ENCODE measurements around the gene INPP5F. TPM values are rescaled to one million over a fixed set of nuclear protein-coding genes. Genes with fewer than 3 reads are reported as not detected.

INPP5F gene
- total RNA-seq, 2 donors from 2014 or later, result 17.1 to 23.7 TPM

GRCh38 chr10:119680050-119680449 lies 45.8 kb upstream of the INPP5F start:
- TF ChIP-seq CTCF (IDR thresholded peaks at IDR 0.05), result no peak
- H3K27ac ChIP-seq, result peak overlapping the region; percentile 66 to 87
- ATAC-seq (ENCODE audit: insufficient number of reproducible peaks, low FRiP score, low read depth) (no peak), DNase-seq (ENCODE audit: low spot score) (no peak)
- H3K36me3 ChIP-seq, result peaks cover 16% of the 10 kb centered on the region
- peak overlapping the region; percentile 25 for H3K4me3 ChIP-seq
- no peaks in the 10 kb centered on the region for H3K27me3 ChIP-seq (replicated peaks; ENCODE audit: insufficient read depth)
- H3K9me3 ChIP-seq, result no peaks in the 10 kb centered on the region
- H3K4me1 ChIP-seq (ENCODE audit: control insufficient read depth in 1 of 2, low read depth in 2 of 2), result peaks cover 38 to 47% of the 10 kb centered on the region in 2 donors

- TF ChIP-seq CTCF (IDR thresholded peaks at IDR 0.05), result no peak
- DNase-seq (ENCODE audit: low spot score) (no peak), ATAC-seq (ENCODE audit: insufficient number of reproducible peaks, low FRiP score, low read depth) (peak; percentile 16)
- peaks cover 15% of the 10 kb centered on the region for H3K36me3 ChIP-seq
- peak overlapping the region; percentile 66 to 87 for H3K27ac ChIP-seq
- peaks cover 38 to 47% of the 10 kb centered on the region in 2 donors for H3K4me1 ChIP-seq (ENCODE audit: control insufficient read depth in 1 of 2, low read depth in 2 of 2)
- H3K27me3 ChIP-seq (replicated peaks; ENCODE audit: insufficient read depth), result no peaks in the 10 kb centered on the region
- H3K9me3 ChIP-seq, result no peaks in the 10 kb centered on the region
- peak overlapping the region; percentile 25 for H3K4me3 ChIP-seq
These were observed 45.2 kb upstream of the INPP5F start for GRCh38 chr10:119680650-119681081.

- Histone ChIP-seq H3K4me3 (peak overlapping the region; percentile 67), H3K4me1 (ENCODE audit: control insufficient read depth in 1 of 2, low read depth in 2 of 2) (peaks cover 12 to 20% of the 10 kb centered on the region in 2 donors), H3K9me3 (no peaks in the 10 kb centered on the region), H3K27ac (peak overlapping the region in 1 of 2 donors; percentile 23), H3K36me3 (no peaks in the 10 kb centered on the region), H3K27me3 (replicated peaks; ENCODE audit: insufficient read depth) (no peaks in the 10 kb centered on the region)
- peak; percentile 63 for ATAC-seq (ENCODE audit: insufficient number of reproducible peaks, low FRiP score, low read depth)
- TF ChIP-seq CTCF (IDR thresholded peaks at IDR 0.05), result peak; percentile 98
- DNase-seq (ENCODE audit: low spot score), result peak; percentile 36
These were observed 39.2 kb upstream of the INPP5F start for GRCh38 chr10:119686465-119687191.

GRCh38 chr10:119687192-119688032 lies 38.4 kb upstream of the INPP5F start:
- no peaks in the 10 kb centered on the region for H3K36me3 ChIP-seq
- no peaks in the 10 kb centered on the region for H3K27me3 ChIP-seq (replicated peaks; ENCODE audit: insufficient read depth)
- no peak for ATAC-seq (ENCODE audit: insufficient number of reproducible peaks, low FRiP score, low read depth)
- peak overlapping the region; percentile 67 for H3K4me3 ChIP-seq
- no peaks in the 10 kb centered on the region for H3K9me3 ChIP-seq
- peaks cover 4 to 12% of the 10 kb centered on the region in 2 donors for H3K4me1 ChIP-seq (ENCODE audit: control insufficient read depth in 1 of 2, low read depth in 2 of 2)
- TF ChIP-seq CTCF (IDR thresholded peaks at IDR 0.05), result no peak
- H3K27ac ChIP-seq, result peak overlapping the region in 1 of 2 donors; percentile 23
- DNase-seq (ENCODE audit: low spot score), result no peak

- Histone ChIP-seq H3K36me3 (no peaks in the 10 kb centered on the region), H3K9me3 (no peaks in the 10 kb centered on the region), H3K4me1 (ENCODE audit: control insufficient read depth in 1 of 2, low read depth in 2 of 2) (peaks cover 0 to 9% of the 10 kb centered on the region in 2 donors), H3K4me3 (no peak overlapping the region), H3K27me3 (replicated peaks; ENCODE audit: insufficient read depth) (no peaks in the 10 kb centered on the region), H3K27ac (no peak overlapping the region)
- no peak for DNase-seq (ENCODE audit: low spot score)
- ATAC-seq (ENCODE audit: insufficient number of reproducible peaks, low FRiP score, low read depth), result no peak
- no peak for TF ChIP-seq CTCF (IDR thresholded peaks at IDR 0.05)
These were observed 37.8 kb upstream of the INPP5F start for GRCh38 chr10:119688033-119688508.

All from thoracic aorta (tissue), 2 donors.